Measurements from ENCODE around the gene LSS.

Gene LSS

DNA sequence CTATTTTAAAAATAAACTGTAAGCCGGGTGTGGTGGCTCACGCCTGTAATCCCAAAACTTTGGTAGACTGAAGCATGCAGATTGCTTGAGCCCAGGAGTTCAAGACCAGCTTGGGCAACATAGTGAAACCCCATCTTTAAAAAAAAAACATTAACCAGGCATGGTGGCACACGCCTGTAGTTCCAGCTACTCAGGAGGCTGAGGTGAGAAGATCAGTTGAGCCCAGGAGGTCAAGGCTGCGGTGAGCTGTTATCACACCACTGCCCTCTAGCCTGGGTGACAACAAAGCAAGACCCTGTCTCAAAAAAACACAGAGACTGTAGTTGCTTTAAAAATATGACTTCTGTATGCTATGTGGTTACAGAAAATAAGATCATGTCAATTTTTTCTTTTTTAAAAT, 24.3 kb upstream of the LSS start:
- no peak for TF ChIP-seq ZFX (IDR thresholded peaks at IDR 0.05)
- TF ChIP-seq, protein P1, sequence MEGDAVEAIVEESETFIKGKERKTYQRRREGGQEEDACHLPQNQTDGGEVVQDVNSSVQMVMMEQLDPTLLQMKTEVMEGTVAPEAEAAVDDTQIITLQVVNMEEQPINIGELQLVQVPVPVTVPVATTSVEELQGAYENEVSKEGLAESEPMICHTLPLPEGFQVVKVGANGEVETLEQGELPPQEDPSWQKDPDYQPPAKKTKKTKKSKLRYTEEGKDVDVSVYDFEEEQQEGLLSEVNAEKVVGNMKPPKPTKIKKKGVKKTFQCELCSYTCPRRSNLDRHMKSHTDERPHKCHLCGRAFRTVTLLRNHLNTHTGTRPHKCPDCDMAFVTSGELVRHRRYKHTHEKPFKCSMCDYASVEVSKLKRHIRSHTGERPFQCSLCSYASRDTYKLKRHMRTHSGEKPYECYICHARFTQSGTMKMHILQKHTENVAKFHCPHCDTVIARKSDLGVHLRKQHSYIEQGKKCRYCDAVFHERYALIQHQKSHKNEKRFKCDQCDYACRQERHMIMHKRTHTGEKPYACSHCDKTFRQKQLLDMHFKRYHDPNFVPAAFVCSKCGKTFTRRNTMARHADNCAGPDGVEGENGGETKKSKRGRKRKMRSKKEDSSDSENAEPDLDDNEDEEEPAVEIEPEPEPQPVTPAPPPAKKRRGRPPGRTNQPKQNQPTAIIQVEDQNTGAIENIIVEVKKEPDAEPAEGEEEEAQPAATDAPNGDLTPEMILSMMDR (conservative IDR thresholded peaks at IDR 0.05) = no peak
- no peak overlapping the region for H3K27ac ChIP-seq

GRCh38 chr21:46250146-46250725, 21.7 kb upstream of the LSS start:
- TF ChIP-seq, protein P1 (conservative IDR thresholded peaks at IDR 0.05) = no peak
- TF ChIP-seq ZFX (IDR thresholded peaks at IDR 0.05) = no peak
- H3K27ac ChIP-seq = no peak overlapping the region

GRCh38 chr21:46248827-46249226, 20.3 kb upstream of the LSS start:
- no peak overlapping the region for H3K27ac ChIP-seq
- TF ChIP-seq ZFX (IDR thresholded peaks at IDR 0.05) = no peak
- TF ChIP-seq, protein P1 (conservative IDR thresholded peaks at IDR 0.05) = no peak

GRCh38 chr21:46248422-46248782, 19.8 kb upstream of the LSS start:
- no peak overlapping the region for H3K27ac ChIP-seq
- TF ChIP-seq, protein P1 (conservative IDR thresholded peaks at IDR 0.05) = no peak

GRCh38 chr21:46247699-46248421, 19.3 kb upstream of the LSS start:
- no peak for TF ChIP-seq ZFX (IDR thresholded peaks at IDR 0.05)
- TF ChIP-seq, protein P1 (conservative IDR thresholded peaks at IDR 0.05) = no peak
- H3K27ac ChIP-seq = no peak overlapping the region

DNA sequence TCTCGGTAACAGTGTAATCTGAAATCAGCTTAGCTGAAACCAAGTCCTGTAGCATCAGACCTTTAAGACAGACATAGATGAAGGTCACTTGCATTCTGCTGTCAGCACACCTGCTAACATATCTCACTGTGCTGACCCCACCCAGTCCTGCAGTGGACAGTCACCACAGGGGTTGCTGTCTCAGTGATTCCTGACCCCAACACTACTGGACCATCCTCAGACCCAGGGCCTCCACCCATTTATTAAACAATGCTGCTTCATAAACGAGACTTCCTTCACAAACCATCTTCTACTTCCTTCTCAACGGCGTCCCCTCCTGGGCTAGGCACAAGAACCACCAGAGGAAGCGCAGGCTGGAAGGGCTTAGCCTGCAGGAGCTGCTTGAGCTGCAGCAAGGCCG, 17.8 kb upstream of the LSS start:
- H3K27ac ChIP-seq = no peak overlapping the region
- TF ChIP-seq, protein P1 (conservative IDR thresholded peaks at IDR 0.05) = no peak
- no peak for TF ChIP-seq ZFX (IDR thresholded peaks at IDR 0.05)

DNA sequence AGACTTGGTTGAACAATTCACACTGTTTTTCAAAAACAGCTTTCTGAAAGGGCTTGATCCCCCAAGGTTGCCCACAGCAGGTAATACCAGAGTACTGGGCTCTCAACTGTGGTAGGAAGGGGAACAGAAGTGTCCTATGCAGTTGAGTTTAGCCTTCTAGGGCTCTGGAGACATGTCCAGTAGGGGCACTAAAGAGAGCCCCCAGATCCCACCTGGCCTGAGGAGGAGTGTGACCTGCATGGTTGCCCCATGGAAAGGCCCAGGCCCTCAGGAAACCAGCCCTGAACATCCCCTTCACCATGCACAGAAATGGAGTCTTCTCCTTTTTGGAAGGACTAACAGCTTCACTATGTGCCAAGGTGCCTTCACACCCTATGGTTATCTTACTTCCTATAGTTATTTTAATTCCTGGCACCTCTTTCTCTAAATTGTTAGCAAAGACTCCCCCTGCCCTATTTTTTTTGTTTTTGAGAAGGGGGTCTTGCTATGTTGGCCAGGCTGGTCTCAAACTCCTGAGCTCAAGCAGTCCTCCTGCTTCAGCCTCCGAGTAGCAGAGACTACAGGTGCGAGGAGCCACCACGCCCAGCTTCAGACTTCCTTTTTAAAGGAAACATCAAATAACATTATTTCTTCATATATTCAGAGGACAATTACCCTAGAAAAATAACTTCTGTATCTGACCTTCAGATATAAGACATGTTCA, 16.8 kb upstream of the LSS start:
- no peak for TF ChIP-seq ZFX (IDR thresholded peaks at IDR 0.05)
- TF ChIP-seq, protein P1 (conservative IDR thresholded peaks at IDR 0.05) = no peak
- no peak overlapping the region for H3K27ac ChIP-seq
